ENCODE data around the gene CPSF7.

DNA sequence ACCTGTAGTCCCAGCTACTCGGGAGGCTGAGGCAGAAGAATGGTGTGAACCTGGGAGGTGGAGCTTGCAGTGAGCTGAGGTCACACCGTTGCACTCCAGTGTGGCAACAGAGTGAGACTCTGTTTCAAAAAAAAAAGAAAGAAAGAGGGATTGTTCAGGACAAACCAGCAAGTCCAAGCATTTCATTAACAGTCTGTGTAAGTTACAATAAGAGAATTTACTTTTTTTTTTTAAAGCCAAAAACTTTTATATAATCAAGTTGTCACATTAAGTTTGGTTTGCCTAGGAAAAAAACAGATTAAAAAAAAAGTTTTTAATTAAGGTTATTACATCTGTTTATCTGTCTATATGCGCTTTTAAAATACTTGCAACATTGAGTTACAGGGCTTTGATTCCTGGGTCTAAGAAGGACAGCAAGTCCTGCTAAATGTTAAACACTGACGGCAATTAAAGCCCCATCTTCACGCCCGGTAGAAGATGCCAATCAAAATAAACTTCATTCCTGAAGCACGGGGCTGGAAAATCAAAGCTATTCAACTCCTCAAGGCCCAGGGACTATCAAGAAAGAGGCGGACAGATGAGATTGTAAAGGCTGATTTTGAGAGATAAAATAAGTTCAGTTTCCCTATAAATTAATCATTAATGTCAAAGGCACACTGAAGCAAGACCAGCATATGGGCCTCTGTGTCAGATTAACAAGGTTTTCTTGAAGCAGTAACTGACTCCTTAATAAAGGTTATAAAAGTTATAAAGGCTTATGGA is 56.9 kb downstream of the CPSF7 start:
- TF ChIP-seq, protein P1, sequence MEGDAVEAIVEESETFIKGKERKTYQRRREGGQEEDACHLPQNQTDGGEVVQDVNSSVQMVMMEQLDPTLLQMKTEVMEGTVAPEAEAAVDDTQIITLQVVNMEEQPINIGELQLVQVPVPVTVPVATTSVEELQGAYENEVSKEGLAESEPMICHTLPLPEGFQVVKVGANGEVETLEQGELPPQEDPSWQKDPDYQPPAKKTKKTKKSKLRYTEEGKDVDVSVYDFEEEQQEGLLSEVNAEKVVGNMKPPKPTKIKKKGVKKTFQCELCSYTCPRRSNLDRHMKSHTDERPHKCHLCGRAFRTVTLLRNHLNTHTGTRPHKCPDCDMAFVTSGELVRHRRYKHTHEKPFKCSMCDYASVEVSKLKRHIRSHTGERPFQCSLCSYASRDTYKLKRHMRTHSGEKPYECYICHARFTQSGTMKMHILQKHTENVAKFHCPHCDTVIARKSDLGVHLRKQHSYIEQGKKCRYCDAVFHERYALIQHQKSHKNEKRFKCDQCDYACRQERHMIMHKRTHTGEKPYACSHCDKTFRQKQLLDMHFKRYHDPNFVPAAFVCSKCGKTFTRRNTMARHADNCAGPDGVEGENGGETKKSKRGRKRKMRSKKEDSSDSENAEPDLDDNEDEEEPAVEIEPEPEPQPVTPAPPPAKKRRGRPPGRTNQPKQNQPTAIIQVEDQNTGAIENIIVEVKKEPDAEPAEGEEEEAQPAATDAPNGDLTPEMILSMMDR (IDR thresholded peaks at IDR 0.05), result no peak
- TF ChIP-seq POLR2AphosphoS5 (IDR thresholded peaks at IDR 0.05), result no peak
